Chondrocyte (in vitro differentiated cells): ENCODE results near the gene C14orf180. TPM values are rescaled to one million over a fixed set of nuclear protein-coding genes. Genes with fewer than 3 reads are reported as not detected.

Experiments used
- DNase-seq: peaks from one replicate; pipeline ENCODE4 v3.0.0; 2021; ENCODE audit warnings: mixed read lengths, low spot score
- H3K27ac Mint-ChIP-seq: one replicate; pipeline ENCODE4 v1.8.0; 2021; ENCODE audit warnings: mild to moderate bottlenecking, moderate library complexity, mixed read lengths; ENCODE audit not compliant: unreplicated experiment
- H3K27me3 Mint-ChIP-seq: 2 replicates; pipeline ENCODE4 v1.8.0; 2021; ENCODE audit warnings: low read depth, mixed read lengths
- H3K36me3 Mint-ChIP-seq: 2 replicates; pipeline ENCODE4 v1.8.0; 2021; ENCODE audit warnings: low read depth, mixed read lengths
- H3K4me1 Mint-ChIP-seq: 2 replicates; pipeline ENCODE4 v1.8.0; 2021; ENCODE audit warnings: low read depth, mild to moderate bottlenecking, mixed read lengths
- H3K4me3 Mint-ChIP-seq: one replicate; pipeline ENCODE4 v1.8.0; 2021; ENCODE audit warnings: mild to moderate bottlenecking, moderate library complexity, mixed read lengths; ENCODE audit not compliant: unreplicated experiment
- H3K9me3 Mint-ChIP-seq: 2 replicates; pipeline ENCODE4 v1.8.0; 2021; ENCODE audit warnings: low read depth, mixed read lengths
- CTCF ChIP-seq: fragments of 200-600 bp; sonication (generic); IDR thresholded peaks from 2 replicates; pipeline ENCODE4 v1.5.0; 2021; ENCODE audit warnings: antibody characterized with exemption, mild to moderate bottlenecking, moderate library complexity
- total RNA-seq: library from RNA; stranded (reverse); gene quantifications from 3 replicates; pipeline ENCODE4 v1.2.1, GENCODE V29; 2021

The C14orf180 gene
- total RNA-seq, 1 donor from 2014 or later, result not detected

GRCh38 chr14:104587641-104588040, 8.1 kb downstream of the C14orf180 start:
- Mint-ChIP-seq H3K4me1 (no peaks in the 10 kb centered on the region), H3K9me3 (no peaks in the 10 kb centered on the region), H3K27me3 (peaks cover 27% of the 10 kb centered on the region), H3K4me3 (no peak overlapping the region), H3K27ac (no peak overlapping the region), H3K36me3 (no peaks in the 10 kb centered on the region)
- DNase-seq, result no peak
- TF ChIP-seq CTCF, result no peak

GRCh38 chr14:104588066-104588857, 8.7 kb downstream of the C14orf180 start:
- Mint-ChIP-seq H3K9me3 (no peaks in the 10 kb centered on the region), H3K4me3 (no peak overlapping the region), H3K27ac (no peak overlapping the region), H3K36me3 (no peaks in the 10 kb centered on the region), H3K4me1 (no peaks in the 10 kb centered on the region), H3K27me3 (peaks cover 27% of the 10 kb centered on the region)
- DNase-seq, result no peak
- no peak for TF ChIP-seq CTCF

- Mint-ChIP-seq H3K9me3 (no peaks in the 10 kb centered on the region), H3K27ac (no peak overlapping the region), H3K27me3 (peaks cover 20% of the 10 kb centered on the region), H3K4me1 (no peaks in the 10 kb centered on the region), H3K4me3 (no peak overlapping the region), H3K36me3 (no peaks in the 10 kb centered on the region)
- no peak for DNase-seq
- no peak for TF ChIP-seq CTCF
Measured at GRCh38 chr14:104589338-104590195, 10.0 kb downstream of the C14orf180 start.

GRCh38 chr14:104590240-104590965, 10.8 kb downstream of the C14orf180 start:
- H3K27me3 Mint-ChIP-seq, result peaks cover 23% of the 10 kb centered on the region
- no peak for TF ChIP-seq CTCF
- H3K27ac Mint-ChIP-seq, result no peak overlapping the region
- DNase-seq, result no peak
- no peaks in the 10 kb centered on the region for H3K36me3 Mint-ChIP-seq
- no peaks in the 10 kb centered on the region for H3K9me3 Mint-ChIP-seq
- no peak overlapping the region for H3K4me3 Mint-ChIP-seq
- H3K4me1 Mint-ChIP-seq, result no peaks in the 10 kb centered on the region

GRCh38 chr14:104591031-104591430, 11.5 kb downstream of the C14orf180 start:
- no peak for TF ChIP-seq CTCF
- H3K4me3 Mint-ChIP-seq, result no peak overlapping the region
- peaks cover 17% of the 10 kb centered on the region for H3K27me3 Mint-ChIP-seq
- no peaks in the 10 kb centered on the region for H3K9me3 Mint-ChIP-seq
- DNase-seq, result no peak
- H3K4me1 Mint-ChIP-seq, result no peaks in the 10 kb centered on the region
- no peak overlapping the region for H3K27ac Mint-ChIP-seq
- H3K36me3 Mint-ChIP-seq, result no peaks in the 10 kb centered on the region
